Lower leg skin (tissue), 4 donors: ENCODE measurements around the gene WASHC3. TPM values are rescaled to one million over a fixed set of nuclear protein-coding genes. Genes with fewer than 3 reads are reported as not detected.
"Not testable (repeated sequence)": the region's sequence is repeated elsewhere in the genome, so short reads cannot be mapped to it uniquely, and the experiment has no call there.

ENCODE experiments used
- DNase-seq, 2 donors: peaks; one replicate each; pipeline ENCODE4 v3.0.0-alpha.2; 2019; ENCODE audit warnings: low spot score in 2 of 2
- H3K4me3 ChIP-seq: fragments of 200-600 bp; sonication (generic); 2 replicates; pipeline ENCODE4 v1.5.1; 2017; ENCODE audit warnings: mild to moderate bottlenecking, low read depth; ENCODE audit not compliant: poor library complexity, severe bottlenecking
- CTCF ChIP-seq, 3 donors: fragments of 450-650 bp; IDR thresholded peaks; one replicate each; pipeline ENCODE4 v1.5.1; 2016; ENCODE audit warnings: antibody characterized with exemption in 3 of 3, mild to moderate bottlenecking in 3 of 3, moderate library complexity in 2 of 3
- POLR2A ChIP-seq, 2 donors: fragments of 450-650 bp; IDR thresholded peaks; one replicate each; pipeline ENCODE4 v1.6.1; 2016 to 2017; ENCODE audit warnings: antibody characterized with exemption in 2 of 2, mild to moderate bottlenecking in 1 of 2, moderate library complexity in 1 of 2
- WGBS, 2 donors: methylation state at CpG; one replicate each; pipeline ENCODE4 v1.1.5; 2018; 5-methylcytosine and 5-hydroxymethylcytosine counted together
- intact Hi-C: fragments of 100-400 bp; cut with DNase I; formaldehyde crosslinking; loops from one replicate; pipeline ENCODE4 v1.15.0; 2023; ENCODE audit warnings: low total_unique reads
- total RNA-seq, 4 donors: library from RNA; depleted of rRNA; stranded (reverse); fragments of >200 nt; gene quantifications; one replicate each; pipeline ENCODE4 v1.1.0, GENCODE V29; 2016

The WASHC3 gene
- total RNA-seq, 4 donors from 2014 or later = 33.5 to 74.7 (median 53.6) TPM

- WGBS, 2 donors = 81% methylated on average over 2 of the region's 2 CpGs
- TF ChIP-seq CTCF (IDR thresholded peaks at IDR 0.05) = no peak
- TF ChIP-seq POLR2A (IDR thresholded peaks at IDR 0.05) = no peak
- intact Hi-C loops = no loop called here
- DNase-seq = no peak
- no peak overlapping the region for H3K4me3 ChIP-seq
These were observed 34.0 kb upstream of the WASHC3 start for GRCh38 chr12:102095677-102096263.

- TF ChIP-seq CTCF (IDR thresholded peaks at IDR 0.05) (no peak), POLR2A (IDR thresholded peaks at IDR 0.05) (no peak)
- no peak for DNase-seq
- intact Hi-C loops = no loop called here
- no peak overlapping the region for H3K4me3 ChIP-seq
These were observed 31.5 kb upstream of the WASHC3 start for GRCh38 chr12:102093319-102093718.

- H3K4me3 ChIP-seq, DNase-seq, intact Hi-C loops: not testable (repeated sequence)
- 95 to 96% methylated on average over 22 to 34 of the region's 38 CpGs for WGBS, 2 donors
These were observed 27.5 kb upstream of the WASHC3 start for GRCh38 chr12:102089228-102089835.

- TF ChIP-seq POLR2A (IDR thresholded peaks at IDR 0.05) (no peak), CTCF (IDR thresholded peaks at IDR 0.05) (no peak)
- DNase-seq = no peak
- no peak overlapping the region for H3K4me3 ChIP-seq
- intact Hi-C loops = no loop called here
- 93 to 94% methylated on average over 4 of the region's 4 CpGs for WGBS, 2 donors
These were observed 19.1 kb upstream of the WASHC3 start for GRCh38 chr12:102080842-102081241.

GRCh38 chr12:102072092-102072491, 10.3 kb upstream of the WASHC3 start:
- WGBS, 2 donors = 58 to 90% methylated on average over 7 of the region's 7 CpGs
- DNase-seq = not testable (repeated sequence)

GRCh38 chr12:102069707-102070106, 7.9 kb upstream of the WASHC3 start:
- DNase-seq = no peak
- intact Hi-C loops = loop anchor here (1.0 kb wide), 1 partner anchor 25 kb away; no protein-coding TSS in a partner anchor
- H3K4me3 ChIP-seq = no peak overlapping the region
- WGBS, 2 donors = 72 to 81% methylated on average over 3 of the region's 3 CpGs
- TF ChIP-seq POLR2A (IDR thresholded peaks at IDR 0.05) (no peak), CTCF (IDR thresholded peaks at IDR 0.05) (no peak)

More at GRCh38 chr12:102072092-102072491, 10.3 kb upstream of the WASHC3 start:
- intact Hi-C loops, H3K4me3 ChIP-seq: not testable (repeated sequence)
